Tibial nerve (tissue), 4 donors: ENCODE data around the gene SLC7A4.

Experiments used
- CTCF ChIP-seq, 5 experiments: fragments of 200-600 bp in 3 of 5; fragments of 450-650 bp in 2 of 5; sonication (generic) in 3 of 5; IDR thresholded peaks; one replicate each; pipeline ENCODE4 v1.5.1; 2016 to 2019; ENCODE audit warnings: antibody characterized with exemption in 5 of 5, mild to moderate bottlenecking in 3 of 5, moderate library complexity in 2 of 5
- EP300 ChIP-seq, 2 donors: sonication (generic); formaldehyde crosslinking; IDR thresholded peaks; one replicate each; pipeline ENCODE4 v1.6.1; 2017; ENCODE audit warnings: antibody characterized with exemption in 2 of 2, mild to moderate bottlenecking in 1 of 2
- POLR2A ChIP-seq, 2 donors: fragments of 450-650 bp; IDR thresholded peaks; one replicate each; pipeline ENCODE4 v1.6.1; 2017; ENCODE audit warnings: antibody characterized with exemption in 2 of 2, mild to moderate bottlenecking in 2 of 2, moderate library complexity in 2 of 2

GRCh38 chr22:21044931-21045584, 12.7 kb upstream of the SLC7A4 start:
- no peak for TF ChIP-seq CTCF (IDR thresholded peaks at IDR 0.05)
- TF ChIP-seq POLR2A (IDR thresholded peaks at IDR 0.05): no peak
- no peak for TF ChIP-seq EP300 (IDR thresholded peaks at IDR 0.05)
